ENCODE data around the gene ACSM6.
A peak's percentile ranks its signal among the peaks of the same experiment; 100 is the strongest.
"Not testable (repeated sequence)": the region's sequence is repeated elsewhere in the genome, so short reads cannot be mapped to it uniquely, and the experiment has no call there.

Gene ACSM6

GRCh38 chr10:95214369-95214768, 20.3 kb downstream of the ACSM6 start:
- no peak for DNase-seq (ENCODE audit: low read depth)
- no peak for TF ChIP-seq CTCF (conservative IDR thresholded peaks at IDR 0.05; ENCODE audit: control insufficient read depth, insufficient read depth, low read depth, low read length)
- no peak overlapping the region for H3K4me3 ChIP-seq (ENCODE audit: control insufficient read depth, low read depth, low read length)

DNA sequence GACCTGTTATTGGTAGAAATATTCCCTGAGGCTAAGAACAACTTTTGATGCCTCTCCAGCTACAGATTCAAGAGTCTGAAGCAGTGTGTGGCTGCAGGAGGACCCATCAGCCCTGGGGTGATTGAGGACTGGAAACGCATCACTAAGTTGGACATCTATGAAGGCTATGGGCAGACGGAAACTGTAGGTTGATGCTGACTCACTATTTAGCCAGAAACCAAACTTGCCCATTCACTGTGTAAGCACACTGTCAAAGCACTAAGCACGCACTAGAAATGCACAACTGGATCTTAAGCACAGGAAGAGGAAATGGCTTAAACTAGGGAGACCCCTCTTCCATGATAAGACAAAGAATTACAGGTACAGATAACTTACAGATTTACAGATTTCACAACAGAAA, 20.8 kb downstream of the ACSM6 start:
- no peak for TF ChIP-seq CTCF (conservative IDR thresholded peaks at IDR 0.05; ENCODE audit: control insufficient read depth, insufficient read depth, low read depth, low read length)
- peak; percentile 56 for DNase-seq (ENCODE audit: low read depth)
- H3K4me3 ChIP-seq (ENCODE audit: control insufficient read depth, low read depth, low read length): no peak overlapping the region

- no peak for TF ChIP-seq CTCF (conservative IDR thresholded peaks at IDR 0.05; ENCODE audit: control insufficient read depth, insufficient read depth, low read depth, low read length)
- H3K4me3 ChIP-seq (ENCODE audit: control insufficient read depth, low read depth, low read length): no peak overlapping the region
- DNase-seq (ENCODE audit: low read depth): peak; percentile 42
These were observed 23.4 kb downstream of the ACSM6 start for GRCh38 chr10:95217476-95217875.

GRCh38 chr10:95220539-95220938, 26.5 kb downstream of the ACSM6 start:
- H3K4me3 ChIP-seq (ENCODE audit: control insufficient read depth, low read depth, low read length): no peak overlapping the region
- TF ChIP-seq CTCF (conservative IDR thresholded peaks at IDR 0.05; ENCODE audit: control insufficient read depth, insufficient read depth, low read depth, low read length): no peak
- DNase-seq (ENCODE audit: low read depth): no peak

- no peak overlapping the region for H3K4me3 ChIP-seq (ENCODE audit: control insufficient read depth, low read depth, low read length)
- DNase-seq (ENCODE audit: low read depth): no peak
- no peak for TF ChIP-seq CTCF (conservative IDR thresholded peaks at IDR 0.05; ENCODE audit: control insufficient read depth, insufficient read depth, low read depth, low read length)
These were observed 27.1 kb downstream of the ACSM6 start for GRCh38 chr10:95221124-95221523.

DNA sequence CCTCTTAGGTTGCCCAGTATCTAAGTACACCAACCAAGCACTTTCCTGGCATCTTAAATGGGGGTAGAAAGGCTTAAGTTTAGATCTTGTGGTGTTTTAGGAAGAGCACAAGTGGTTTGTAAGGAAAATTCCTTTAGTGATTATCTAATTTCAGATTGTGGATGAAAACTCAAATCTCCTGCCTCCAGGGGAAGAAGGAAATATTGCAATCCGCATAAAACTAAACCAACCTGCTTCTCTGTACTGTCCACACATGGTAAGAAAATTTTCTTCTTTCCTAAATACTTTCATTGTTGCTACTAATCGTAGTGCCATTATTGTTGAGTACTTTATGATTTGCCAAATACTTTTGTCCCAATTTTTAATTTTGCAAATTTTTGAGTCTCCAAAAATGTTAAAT, 31.1 kb downstream of the ACSM6 start:
- no peak for DNase-seq (ENCODE audit: low read depth)
- no peak for TF ChIP-seq CTCF (conservative IDR thresholded peaks at IDR 0.05; ENCODE audit: control insufficient read depth, insufficient read depth, low read depth, low read length)
- H3K4me3 ChIP-seq (ENCODE audit: control insufficient read depth, low read depth, low read length): no peak overlapping the region

- not testable (repeated sequence) for H3K4me3 ChIP-seq (ENCODE audit: control insufficient read depth, low read depth, low read length); DNase-seq (ENCODE audit: low read depth)
These were observed 35.1 kb downstream of the ACSM6 start for GRCh38 chr10:95228934-95229723.

Data from fibroblast of mammary gland (primary cell).